Stomach (tissue), 9 donors: ENCODE measurements around the gene ARPC5L. TPM values are rescaled to one million over a fixed set of nuclear protein-coding genes. Genes with fewer than 3 reads are reported as not detected.

Experiments
- DNase-seq, 2 donors: peaks; one replicate each; pipeline versions ENCODE4 v3.0.0 to v3.0.0-alpha.2; 2013 to 2019
- H3K27ac ChIP-seq, 5 donors: fragments of 200-600 bp in 4 of 5; sonication (generic) in 4 of 5; one replicate each; pipeline ENCODE4 v1.5.1; 2013 to 2019; ENCODE audit warnings: mild to moderate bottlenecking in 1 of 5, moderate library complexity in 1 of 5
- H3K27me3 ChIP-seq, 3 donors: fragments of 200-600 bp; sonication (generic); one replicate each; pipeline ENCODE4 v1.5.1; 2017 to 2019; ENCODE audit warnings: mixed run types in 1 of 3
- H3K36me3 ChIP-seq, 4 donors: fragments of 200-600 bp; sonication (generic); 1 replicate in 3 of 4; 2 replicates in 1 of 4; pipeline ENCODE4 v1.5.1; 2016 to 2019
- H3K4me1 ChIP-seq, 4 donors: fragments of 200-600 bp; sonication (generic); one replicate each; pipeline ENCODE4 v1.5.1; 2016 to 2019
- H3K4me3 ChIP-seq, 4 donors: fragments of 200-600 bp; sonication (generic) in 3 of 4; one replicate each; pipeline ENCODE4 v1.5.1; 2016 to 2019; ENCODE audit warnings: mild to moderate bottlenecking in 1 of 4
- H3K9me3 ChIP-seq, 4 donors: fragments of 200-600 bp; sonication (generic); one replicate each; pipeline ENCODE4 v1.5.1; 2016 to 2019
- CTCF ChIP-seq, 7 experiments: fragments of 450-650 bp in 4 of 7; fragments of 200-600 bp in 3 of 7; sonication (generic) in 3 of 7; IDR thresholded peaks; one replicate each; pipeline ENCODE4 v1.5.1; 2016 to 2019; ENCODE audit warnings: antibody characterized with exemption in 7 of 7, control low read depth in 2 of 7, mild to moderate bottlenecking in 1 of 7
- EP300 ChIP-seq: sonication (generic); formaldehyde crosslinking; IDR thresholded peaks from one replicate; pipeline ENCODE4 v1.6.1; 2017; ENCODE audit warnings: antibody characterized with exemption
- POLR2A ChIP-seq, 4 donors: fragments of 450-650 bp; IDR thresholded peaks; one replicate each; pipeline ENCODE4 v1.6.1; 2016; ENCODE audit warnings: antibody characterized with exemption in 4 of 4, control low read depth in 2 of 4, mild to moderate bottlenecking in 1 of 4, moderate library complexity in 1 of 4
- POLR2AphosphoS5 ChIP-seq, 3 donors: sonication (generic); formaldehyde crosslinking; IDR thresholded peaks; one replicate each; pipeline ENCODE4 v1.6.1; 2016; ENCODE audit warnings: antibody characterized with exemption in 3 of 3
- WGBS, 5 donors: extraction: QIAGEN DNeasy Blood & Tissue Kit in 3 of 5; methylation state at CpG; one replicate each; pipeline versions ENCODE4 v1.1.5 to v1.1.7; 2013 to 2018; 5-methylcytosine and 5-hydroxymethylcytosine counted together
- intact Hi-C: fragments of 100-400 bp; cut with DNase I; formaldehyde crosslinking; loops from one replicate; pipeline ENCODE4 v1.15.1; 2023; ENCODE audit warnings: low total_unique reads
- polyA plus RNA-seq, 3 donors: library from polyadenylated mRNA; stranded (reverse); fragments of 200-250 nt; gene quantifications; one replicate each; pipeline ENCODE4 v1.2.3, GENCODE V29; 2013
- total RNA-seq, 5 donors: library from RNA; depleted of rRNA; stranded (reverse); fragments of >200 nt; gene quantifications; one replicate each; pipeline versions ENCODE4 v1.1.0 to v1.2.3, GENCODE V29; 2014 to 2016
- donor health status: healthy with polysubstance abuse.
- donor health status: Bipolar disorder and iron deficiency.
- donor health status: healthy.

Gene ARPC5L
- total and polyA plus RNA-seq, 8 donors, result 20.4 to 71.0 (median 43.6) TPM; not detected in 1

- Histone ChIP-seq H3K27me3 (peaks cover 0 to 3% (median 0%) of the 10 kb centered on the region in 3 donors), H3K27ac (peak within 1 kb of the TSS in 4 of 5 donors; percentile 27 to 73 (median 35)), H3K36me3 (peaks cover 12 to 21% (median 19%) of the 10 kb centered on the region in 4 donors), H3K4me3 (peak within 1 kb of the TSS; percentile 43 to 58 (median 46)), H3K9me3 (no peaks in the 10 kb centered on the region), H3K4me1 (peaks cover 10 to 19% (median 16%) of the 10 kb centered on the region in 4 donors)
- intact Hi-C loops, result loop anchor here (5.0 kb wide), 1 partner anchor 81 kb away; the partner anchor contains the start of gene NR6A1
- 1 to 11% (median 1%) methylated on average over 3 to 51 of the region's 51 CpGs for WGBS, 5 donors
- TF ChIP-seq POLR2AphosphoS5 (IDR thresholded peaks at IDR 0.05) (peak in 1 of 3 donors; percentile 21), EP300 (no peak), POLR2A (IDR thresholded peaks at IDR 0.05) (no peak), CTCF (IDR thresholded peaks at IDR 0.05) (peak in 5 of 7 experiments; percentile 89 to 99 (median 98))
- peak; percentile 78 to 91 for DNase-seq
These were observed 8.9 kb upstream of the ARPC5L start, which contains the start of gene WDR38 for GRCh38 chr9:124852829-124853531. WDR38 (plus strand) TSS chr9:124853460; CDS start chr9:124853532, 72 bp downstream.

- Histone ChIP-seq H3K4me1 (peaks cover 10 to 24% (median 20%) of the 10 kb centered on the region in 4 donors), H3K36me3 (peaks cover 19 to 28% (median 26%) of the 10 kb centered on the region in 4 donors), H3K27me3 (no peaks in the 10 kb centered on the region), H3K27ac (peak overlapping the region in 3 of 5 donors; percentile 27 to 73 (median 42)), H3K9me3 (no peaks in the 10 kb centered on the region), H3K4me3 (peak overlapping the region; percentile 43 to 58 (median 46))
- TF ChIP-seq POLR2AphosphoS5 (IDR thresholded peaks at IDR 0.05) (no peak), EP300 (no peak), POLR2A (IDR thresholded peaks at IDR 0.05) (no peak), CTCF (IDR thresholded peaks at IDR 0.05) (no peak)
- DNase-seq, result no peak
- WGBS, 5 donors, result 55 to 69% (median 61%) methylated on average over 4 to 11 of the region's 11 CpGs
- intact Hi-C loops, result loop anchor here (5.0 kb wide), 1 partner anchor 81 kb away; the partner anchor contains the start of gene NR6A1
These were observed 8.3 kb upstream of the ARPC5L start for GRCh38 chr9:124853605-124854143.

GRCh38 chr9:124854161-124854560, 7.8 kb upstream of the ARPC5L start:
- TF ChIP-seq POLR2A (IDR thresholded peaks at IDR 0.05) (no peak), POLR2AphosphoS5 (IDR thresholded peaks at IDR 0.05) (no peak), CTCF (IDR thresholded peaks at IDR 0.05) (no peak), EP300 (no peak)
- no peak for DNase-seq
- H3K4me3 ChIP-seq, result no peak overlapping the region
- peaks cover 11 to 29% (median 25%) of the 10 kb centered on the region in 4 donors for H3K4me1 ChIP-seq
- H3K36me3 ChIP-seq, result peaks cover 24 to 33% (median 31%) of the 10 kb centered on the region in 4 donors
- intact Hi-C loops, result loop anchor here (5.0 kb wide), 1 partner anchor 82 kb away; the partner anchor contains the start of gene NR6A1
- H3K9me3 ChIP-seq, result no peaks in the 10 kb centered on the region
- WGBS, 5 donors, result 72 to 90% (median 83%) methylated on average over 7 to 8 of the region's 8 CpGs
- no peaks in the 10 kb centered on the region for H3K27me3 ChIP-seq
- no peak overlapping the region for H3K27ac ChIP-seq

DNA sequence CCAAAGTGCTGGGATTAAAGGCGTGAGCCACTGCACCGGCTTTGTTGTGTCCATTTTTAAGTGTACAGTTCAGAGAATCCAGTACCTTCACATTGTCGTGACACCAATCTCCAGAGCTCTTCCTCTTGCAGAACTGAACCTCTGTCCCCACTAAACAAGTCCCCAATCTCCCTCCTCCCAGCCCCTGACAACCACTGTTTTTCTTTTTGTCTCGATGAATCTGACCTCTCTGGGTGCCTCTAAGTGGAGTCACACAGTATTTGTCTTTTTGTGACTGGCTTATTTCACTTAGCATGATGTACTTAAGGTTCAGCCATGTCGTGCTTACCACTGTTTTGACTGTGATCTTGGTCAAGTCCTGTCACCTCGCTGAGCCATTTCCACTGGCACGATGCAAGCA, 7.1 kb upstream of the ARPC5L start:
- H3K27me3 ChIP-seq, result no peaks in the 10 kb centered on the region
- H3K4me1 ChIP-seq, result peaks cover 18 to 36% (median 31%) of the 10 kb centered on the region in 4 donors
- H3K9me3 ChIP-seq, result no peaks in the 10 kb centered on the region
- H3K27ac ChIP-seq, result no peak overlapping the region
- TF ChIP-seq CTCF (IDR thresholded peaks at IDR 0.05) (no peak), EP300 (no peak), POLR2A (IDR thresholded peaks at IDR 0.05) (no peak), POLR2AphosphoS5 (IDR thresholded peaks at IDR 0.05) (no peak)
- intact Hi-C loops, result loop anchor here (5.0 kb wide), 1 partner anchor 83 kb away; the partner anchor contains the start of gene NR6A1
- 54 to 67% (median 59%) methylated on average over 7 of the region's 7 CpGs for WGBS, 5 donors
- no peak for DNase-seq
- H3K4me3 ChIP-seq, result no peak overlapping the region
- H3K36me3 ChIP-seq, result peaks cover 31 to 39% (median 37%) of the 10 kb centered on the region in 4 donors
